Activated CD4-positive, alpha-beta T cell treated with anti-CD3 and anti-CD28 coated beads, Interleukin-2, Interleukin-6, amounts not matched to agents 100 ng/mL and 50 ng/mL, durations not matched to agents 16 hours and 8 hours (primary cell): ENCODE results near the gene RIMS3.
"Not testable (repeated sequence)": the region's sequence is repeated elsewhere in the genome, so short reads cannot be mapped to it uniquely, and the experiment has no call there.

Experiments used
- DNase-seq: peaks from one replicate; pipeline ENCODE4 v3.0.0-alpha.2; 2020

The RIMS3 gene

DNA sequence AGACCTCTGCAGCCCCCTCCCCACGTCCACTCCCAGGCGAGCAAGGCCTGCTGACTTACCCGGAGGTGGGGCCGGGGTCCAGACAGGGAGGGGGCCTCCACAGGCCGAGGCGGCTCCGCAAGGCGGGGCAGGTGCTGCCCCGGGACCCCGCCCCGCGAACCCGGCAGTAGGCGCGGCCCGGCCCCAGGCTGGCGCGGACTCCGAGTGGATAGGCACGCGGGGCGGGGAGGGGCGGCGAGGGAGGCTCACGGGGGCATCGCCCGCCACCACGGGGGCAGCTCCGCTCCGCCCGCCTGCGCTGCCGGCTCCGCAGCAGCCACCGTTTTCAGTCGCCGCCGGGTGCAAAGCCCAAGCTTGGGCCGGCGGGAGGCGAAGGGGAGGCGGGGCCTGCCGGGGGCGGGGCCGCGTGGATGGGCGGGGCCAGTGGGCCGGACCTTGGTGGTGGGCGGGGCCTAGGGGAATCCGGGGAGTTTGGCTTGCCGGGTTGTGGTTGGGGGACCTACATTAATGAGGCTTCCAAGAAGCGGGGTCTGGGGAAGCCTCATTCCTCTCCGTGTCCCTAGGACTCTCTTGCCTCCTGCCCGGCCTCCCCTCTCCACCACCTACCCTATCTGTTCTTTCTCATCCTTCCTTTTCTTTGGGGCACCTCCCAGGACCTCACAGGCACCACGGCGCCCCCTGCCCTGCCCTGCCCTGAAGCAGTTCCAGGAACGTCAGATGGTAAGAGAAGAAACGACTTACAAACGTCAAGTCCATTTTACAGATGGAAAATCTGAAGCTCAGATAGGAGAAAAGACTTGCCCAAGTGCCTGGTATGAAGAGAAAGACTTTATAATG lies at the start of gene RIMS3:
Gene RIMS3 (minus strand): TSS at position 348 of the 837 bp plus-strand sequence. CDS start 23,757 bp downstream, outside the sequence.
- DNase-seq, result peak; percentile 88

DNA sequence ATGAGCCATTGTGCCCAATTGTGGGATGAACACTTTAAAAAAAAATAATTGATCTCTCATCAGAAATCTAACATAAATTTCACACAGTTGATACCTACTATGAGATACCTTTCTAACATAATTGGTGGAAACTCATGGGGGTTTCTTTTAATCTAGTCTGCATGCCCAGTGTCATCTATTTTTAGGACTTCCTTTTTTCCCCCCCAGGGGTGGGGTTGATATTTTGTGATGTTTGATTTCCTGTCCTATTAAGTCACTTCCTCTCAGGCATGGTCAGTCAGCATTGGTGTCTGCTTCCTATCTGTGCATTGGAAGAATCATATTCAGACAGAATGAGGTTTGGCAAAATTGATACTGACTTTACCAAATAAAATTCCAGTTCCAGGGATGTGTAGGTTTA lies 47.5 kb upstream of the RIMS3 start:
- DNase-seq, result peak; percentile 39

DNA sequence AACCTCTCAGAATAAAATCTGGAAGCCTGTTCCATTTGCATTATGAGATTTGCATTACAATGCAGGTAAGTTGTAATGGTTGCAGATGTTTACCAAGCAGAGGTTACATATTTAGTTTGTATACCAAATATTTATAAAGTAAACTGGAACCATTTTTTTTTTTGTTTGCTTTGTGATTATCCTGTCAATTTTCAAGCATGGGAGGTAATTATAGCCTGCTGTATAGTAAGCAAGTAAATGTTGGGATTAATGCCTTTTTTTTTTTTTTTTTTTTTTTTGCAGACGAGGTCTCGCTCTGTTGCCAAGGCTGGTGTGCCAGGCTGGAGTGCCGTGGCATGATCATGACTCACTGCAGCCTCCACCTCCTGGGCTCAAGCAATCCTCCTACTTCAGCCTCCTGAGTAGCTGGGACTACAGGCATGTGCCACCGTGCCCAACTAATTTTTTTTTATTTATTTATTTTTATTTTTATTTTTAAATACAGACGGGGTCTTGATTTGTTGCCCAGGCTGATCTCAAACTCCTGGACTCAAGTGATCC lies 47.0 kb upstream of the RIMS3 start:
- no peak for DNase-seq

DNA sequence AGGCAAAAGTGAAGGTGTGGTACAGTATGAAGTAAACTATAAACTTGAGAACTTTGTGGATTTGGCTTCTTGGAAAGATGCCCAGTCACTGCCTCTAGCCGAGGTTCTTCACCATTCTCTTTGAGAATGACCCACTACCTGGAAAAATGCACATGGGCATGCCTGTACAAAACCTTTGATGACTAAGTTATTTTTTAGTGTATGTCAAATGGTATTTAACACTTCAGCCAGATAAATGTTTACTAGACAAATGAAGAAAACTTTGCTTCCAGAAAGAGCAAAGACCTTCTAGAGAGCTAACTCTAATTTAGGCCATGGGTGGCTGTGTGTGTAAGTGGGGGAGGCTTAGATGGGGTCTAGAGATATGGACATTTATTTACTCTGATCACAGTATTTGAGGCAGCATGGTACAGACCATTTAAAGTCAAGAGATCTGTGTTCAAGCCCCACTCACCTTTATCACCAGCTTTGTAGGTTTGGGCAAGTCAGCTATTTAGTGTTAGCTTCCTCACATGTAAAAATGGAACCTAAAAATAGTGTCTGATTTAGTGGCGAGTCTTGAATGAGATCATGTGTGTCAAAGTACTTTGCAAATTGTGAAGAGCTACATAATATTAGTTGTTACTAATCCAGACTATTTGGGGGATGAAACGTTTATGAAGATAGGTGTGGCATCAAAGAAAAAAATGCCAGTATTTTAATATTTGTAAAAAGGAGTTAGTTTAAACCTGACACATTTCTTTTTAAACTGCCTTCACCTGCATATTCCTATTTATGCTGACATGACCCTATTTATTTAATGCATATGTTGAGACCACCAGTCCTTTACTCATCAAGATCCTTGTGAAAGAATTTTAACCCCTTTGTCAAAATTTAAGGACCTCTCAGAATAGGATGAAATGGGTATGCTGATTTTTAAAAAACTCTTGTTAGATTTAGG lies 46.3 kb upstream of the RIMS3 start:
- DNase-seq, result no peak

DNA sequence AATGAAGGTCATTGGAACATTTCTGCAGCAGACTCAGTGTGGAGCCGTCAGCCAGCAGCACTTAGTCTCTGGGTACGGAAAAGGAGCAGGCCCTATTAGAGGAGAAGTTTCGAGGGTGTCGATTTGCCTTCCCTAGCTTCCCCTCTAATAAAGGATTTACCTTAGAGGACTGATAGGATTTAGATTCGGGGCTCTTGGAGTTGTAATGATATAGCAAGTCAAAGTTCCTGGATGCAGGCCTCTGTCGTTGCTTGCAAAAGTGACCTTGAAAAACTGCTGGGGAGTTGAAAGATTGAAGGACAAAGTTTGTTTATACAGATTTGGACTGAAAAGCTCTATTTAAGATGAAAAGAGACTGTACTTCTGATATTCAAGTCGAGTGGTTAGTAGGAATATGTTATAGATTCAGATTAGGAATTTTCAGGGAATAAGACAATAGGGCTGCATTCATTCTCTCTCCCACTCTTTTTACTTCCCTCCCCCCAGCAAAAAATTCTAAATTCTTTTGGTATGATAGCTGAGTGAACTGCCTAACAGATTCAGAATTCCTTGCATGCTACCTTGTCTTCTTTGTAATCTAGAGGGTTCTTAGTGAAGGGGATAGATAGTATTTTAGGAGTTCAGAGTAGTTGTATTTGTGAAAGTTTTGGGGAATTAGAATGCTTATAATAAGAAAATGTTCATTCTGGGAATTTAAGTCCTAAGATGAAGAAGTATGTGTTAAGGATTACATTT lies 45.3 kb upstream of the RIMS3 start:
- no peak for DNase-seq

DNA sequence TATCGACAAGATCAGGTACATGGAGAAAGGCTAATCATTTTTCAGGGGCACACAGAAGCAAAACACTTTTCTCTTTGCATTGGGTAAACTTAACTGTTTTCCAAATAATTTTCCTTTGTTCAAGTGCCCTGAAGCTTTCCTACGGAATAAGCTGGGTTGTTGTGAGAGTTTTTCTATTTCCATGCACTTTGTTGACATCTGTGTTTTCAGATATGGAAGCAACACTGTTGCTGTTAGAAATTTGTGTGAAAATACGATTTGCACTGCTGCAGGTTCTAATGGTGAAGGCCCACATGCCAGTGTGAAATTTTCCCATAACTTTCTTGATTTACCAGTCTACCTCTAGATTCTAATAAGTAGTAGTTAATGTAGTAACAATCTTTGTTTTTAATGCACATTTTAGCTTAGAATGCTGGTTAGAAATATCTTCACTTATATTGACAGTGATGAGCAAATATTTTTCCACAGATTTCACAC lies 44.4 kb upstream of the RIMS3 start:
- no peak for DNase-seq

DNA sequence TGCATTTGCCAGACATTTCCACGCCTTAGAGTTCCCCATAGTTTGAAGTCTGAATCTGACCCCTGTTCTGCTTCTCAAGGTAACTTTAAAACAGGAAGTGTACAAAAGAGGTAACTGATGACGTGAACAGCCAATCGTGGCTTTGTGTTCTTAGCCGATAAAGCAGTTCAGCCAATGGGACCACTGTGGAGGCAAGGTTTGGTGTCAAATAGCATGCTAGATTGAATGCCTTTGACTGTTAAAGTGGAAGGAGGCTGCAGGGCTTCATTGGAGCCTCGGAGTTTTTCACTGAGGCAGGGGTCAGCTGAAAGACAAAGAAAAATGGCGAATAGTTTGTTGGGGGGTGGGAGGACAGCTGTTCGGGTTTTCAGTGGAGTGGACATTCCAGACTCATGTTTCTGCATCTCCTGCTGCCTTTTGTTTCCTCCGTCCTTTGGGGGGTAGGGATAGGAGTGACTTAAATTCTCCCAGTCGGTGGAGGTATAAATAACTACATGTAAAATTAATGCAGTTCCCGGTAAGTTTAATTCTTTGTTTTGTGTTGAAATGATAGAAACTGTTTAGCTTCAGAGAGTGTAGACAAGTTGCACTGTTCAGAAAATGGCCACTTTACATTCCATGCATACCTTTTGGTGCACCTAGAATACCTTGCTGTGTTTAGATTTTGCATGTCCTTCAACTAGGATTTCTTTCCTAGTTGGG lies 43.8 kb upstream of the RIMS3 start:
- DNase-seq, result peak; percentile 73

DNA sequence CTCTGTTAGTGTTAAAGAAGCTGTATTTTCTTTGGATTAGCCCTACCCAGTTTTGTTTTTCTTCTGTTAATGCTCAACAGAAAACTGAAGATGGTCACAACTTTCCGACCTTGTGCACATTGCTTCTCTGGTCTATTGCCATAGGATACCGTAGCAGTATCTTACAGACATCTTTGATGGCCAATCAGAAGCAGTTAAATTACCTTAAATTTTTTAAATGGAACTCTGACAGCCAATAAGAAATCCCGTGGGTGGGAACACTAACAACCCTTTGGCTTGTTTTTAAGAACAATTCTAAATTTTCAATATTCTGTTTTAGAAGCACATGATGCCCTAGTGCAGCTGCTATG lies 43.2 kb upstream of the RIMS3 start:
- no peak for DNase-seq

DNA sequence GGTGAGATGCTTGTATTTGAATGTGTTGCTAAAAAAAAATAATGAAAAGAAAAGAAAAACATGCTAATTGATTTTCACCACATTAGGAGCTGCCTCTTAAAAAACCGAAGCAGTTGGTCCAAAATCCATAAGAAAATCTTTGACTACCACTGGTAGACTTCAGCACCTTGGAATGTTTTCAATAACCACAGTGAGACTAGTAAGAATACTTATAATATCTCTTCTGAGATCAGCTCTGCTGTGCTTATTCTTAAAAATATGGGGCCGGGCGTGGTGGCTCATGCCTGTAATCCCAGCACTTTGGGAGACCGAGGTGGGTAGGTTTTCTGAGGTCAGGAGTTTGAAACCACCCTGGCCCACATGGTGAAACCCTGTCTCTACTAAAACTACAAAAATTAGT lies 41.1 kb upstream of the RIMS3 start:
- no peak for DNase-seq

DNA sequence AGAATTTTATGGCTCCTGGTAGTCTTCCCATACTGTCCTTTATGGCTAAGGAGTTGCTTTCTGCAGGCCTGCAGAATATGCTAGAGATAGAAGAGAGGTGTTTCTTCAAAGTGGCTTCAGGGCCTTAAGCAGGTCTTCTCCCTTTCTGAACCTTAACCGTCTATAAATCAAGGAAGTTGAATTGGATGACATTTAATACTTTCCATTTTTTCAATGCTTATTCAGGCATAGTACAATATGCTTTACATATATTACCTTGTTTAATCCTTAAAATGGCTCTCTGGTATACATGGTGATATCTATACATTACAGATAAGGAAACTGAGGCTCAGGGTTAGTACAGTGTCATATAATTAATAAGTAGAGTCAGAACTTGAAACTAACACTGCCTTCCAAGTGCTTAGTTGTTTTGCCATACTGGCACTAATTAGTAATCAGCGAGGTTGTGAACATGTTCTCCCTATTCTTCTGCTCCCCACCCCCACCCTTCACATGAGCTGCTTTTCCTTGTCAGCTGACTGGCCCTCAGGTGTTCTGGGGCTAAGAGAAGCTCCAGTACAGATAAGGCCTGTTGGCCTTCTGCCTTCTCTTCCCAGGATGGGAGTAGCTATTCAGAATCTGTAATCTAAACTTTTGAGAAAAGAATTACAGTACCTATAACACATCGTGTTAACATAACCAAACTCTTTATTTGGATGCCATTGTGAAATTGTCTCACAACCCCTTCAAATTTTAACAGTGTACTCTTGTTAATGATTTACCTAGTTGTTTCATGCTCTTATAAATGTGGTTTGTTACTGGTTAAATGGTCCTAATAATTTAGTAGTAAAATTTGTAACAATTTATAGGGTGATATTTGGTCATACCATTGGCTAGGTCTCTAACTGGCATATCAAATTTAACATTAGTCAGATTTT lies 39.6 kb upstream of the RIMS3 start:
- no peak for DNase-seq

DNA sequence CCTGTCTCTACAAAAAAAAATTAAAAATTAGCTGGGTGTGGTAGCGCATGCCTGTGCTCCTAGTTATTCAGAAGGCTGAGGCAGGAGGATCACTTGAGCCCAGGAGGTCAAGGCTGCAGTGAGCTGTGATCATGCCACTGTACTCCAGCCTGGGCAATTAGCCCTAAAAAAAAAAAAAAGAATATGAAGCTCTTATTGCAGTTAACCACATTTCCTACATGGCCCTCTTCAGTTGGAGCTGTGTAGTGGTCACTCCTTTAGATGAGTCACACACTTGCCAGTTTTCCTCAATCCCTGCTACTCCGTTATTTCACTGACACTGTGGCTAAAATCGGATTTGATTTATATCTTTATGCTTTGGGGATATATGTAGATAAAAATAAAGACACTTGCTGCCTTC lies 37.8 kb upstream of the RIMS3 start:
- DNase-seq, result no peak

DNA sequence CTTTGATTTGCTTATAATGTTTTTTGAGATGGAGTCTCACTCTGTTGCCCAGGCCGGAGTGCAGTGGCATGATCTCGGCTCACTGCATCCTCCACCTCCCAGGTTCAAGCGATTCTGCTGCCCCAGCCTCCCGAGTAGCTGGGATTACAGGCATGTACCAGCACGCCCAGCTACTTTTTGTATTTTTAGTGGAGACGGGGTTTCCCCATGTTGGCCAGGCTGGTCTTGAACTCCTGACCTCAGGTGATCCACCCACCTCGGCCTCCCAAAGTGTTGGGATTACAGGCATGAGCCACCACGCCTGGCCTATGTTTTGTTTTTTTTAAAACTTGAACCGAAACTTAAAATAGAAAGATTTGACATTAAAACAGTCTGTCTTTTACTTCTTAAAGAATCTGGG lies 37.3 kb upstream of the RIMS3 start:
- not testable (repeated sequence) for DNase-seq

DNA sequence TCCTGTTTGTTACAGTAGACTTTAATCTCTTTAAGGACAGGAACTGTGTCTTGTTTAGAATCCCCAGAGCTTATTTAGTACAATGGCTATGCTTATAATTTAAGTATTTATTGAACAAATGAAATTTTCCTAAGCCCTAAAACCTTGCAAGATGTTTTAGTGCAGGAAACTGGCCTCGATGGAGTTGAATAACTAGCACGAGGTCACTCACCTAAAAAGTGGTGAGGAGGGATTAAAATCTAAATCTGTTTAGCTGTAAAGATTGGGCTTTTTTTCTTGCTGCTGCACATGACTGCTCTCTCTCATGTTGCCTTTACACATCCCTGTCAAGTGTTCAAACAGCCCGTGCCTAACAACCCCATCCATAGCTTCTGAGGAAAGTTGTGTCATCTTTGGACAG lies 36.2 kb upstream of the RIMS3 start:
- DNase-seq, result no peak

DNA sequence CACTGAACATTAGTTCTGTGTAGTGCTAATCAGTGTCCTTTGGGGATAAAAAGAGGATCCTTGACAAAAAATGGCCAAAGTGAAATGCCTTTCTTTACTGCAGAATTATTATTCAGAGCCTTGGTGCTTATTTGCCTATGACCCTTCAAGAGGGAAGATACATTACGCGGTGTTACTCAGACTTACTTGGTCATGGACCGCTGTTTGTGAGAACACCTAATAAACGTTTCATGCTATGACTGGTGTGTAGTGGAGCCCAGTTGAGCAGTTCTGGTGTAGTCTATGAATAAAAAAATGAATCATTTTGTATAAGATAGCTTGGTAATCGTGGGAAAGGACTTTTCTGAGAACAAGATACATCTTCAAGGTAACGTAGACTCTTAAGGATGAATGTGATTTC lies 34.3 kb upstream of the RIMS3 start:
- DNase-seq, result peak; percentile 54

DNA sequence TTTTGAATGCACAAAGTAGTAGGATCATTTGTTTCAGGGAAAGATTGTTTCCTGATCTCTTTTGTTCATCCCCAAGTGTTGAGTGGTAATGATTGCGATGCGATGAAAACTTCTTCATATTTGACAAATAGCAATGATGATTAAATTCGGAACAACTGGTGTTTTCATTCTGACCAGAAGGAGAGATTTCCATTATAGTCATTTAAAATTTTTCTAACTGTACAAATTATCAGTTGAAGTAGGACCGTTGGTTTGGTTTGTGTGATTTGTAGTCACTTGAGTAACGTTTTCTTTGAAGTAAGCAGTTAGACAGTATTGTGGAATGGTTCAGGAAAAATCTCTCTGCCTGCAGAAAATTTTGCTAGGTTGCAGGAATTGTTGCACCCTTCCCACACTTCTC lies 32.0 kb upstream of the RIMS3 start:
- no peak for DNase-seq

DNA sequence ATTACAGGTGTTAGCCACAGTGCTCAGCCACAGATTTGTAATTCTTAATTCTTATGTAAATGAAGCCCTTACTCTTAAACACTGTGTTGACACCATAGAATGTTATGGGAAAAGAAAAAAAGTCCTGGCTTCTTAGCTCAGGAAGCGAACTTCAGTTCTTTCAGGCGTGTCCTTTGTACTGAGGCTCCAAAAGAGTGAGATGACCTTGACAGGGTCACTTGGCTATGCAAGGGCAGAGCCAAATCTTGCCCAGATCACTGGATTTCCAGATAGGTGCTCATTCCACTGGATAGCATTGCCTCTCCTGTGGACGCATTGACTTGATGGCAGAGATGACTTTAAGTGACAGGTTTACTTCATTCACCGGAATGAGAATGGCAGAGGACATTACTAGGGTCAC lies 30.8 kb upstream of the RIMS3 start:
- DNase-seq, result no peak

DNA sequence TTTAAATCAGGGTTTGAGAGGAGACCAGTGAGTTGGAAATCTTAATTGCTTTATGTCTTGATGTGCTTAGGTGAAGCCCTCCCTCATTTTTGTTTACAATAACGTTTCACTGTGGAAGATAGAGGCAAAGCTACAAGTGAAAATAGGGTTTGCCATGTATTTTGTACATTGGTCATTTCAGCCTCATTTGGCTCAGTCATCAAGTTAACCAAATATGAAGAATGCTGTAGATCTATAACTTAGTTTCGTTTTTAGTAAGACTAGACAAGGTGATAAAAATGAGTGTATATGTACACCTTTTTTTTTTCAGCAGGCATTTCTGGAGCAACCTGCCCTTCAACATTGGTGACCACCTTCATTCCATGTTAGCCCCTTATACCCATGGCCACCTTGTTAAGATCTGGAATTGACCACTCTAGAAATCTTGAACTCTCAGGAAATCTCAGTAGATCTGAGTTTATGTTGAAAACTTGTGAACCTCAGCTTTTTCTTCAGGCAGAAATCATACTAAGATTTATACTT lies 28.9 kb upstream of the RIMS3 start:
- DNase-seq, result peak; percentile 64

DNA sequence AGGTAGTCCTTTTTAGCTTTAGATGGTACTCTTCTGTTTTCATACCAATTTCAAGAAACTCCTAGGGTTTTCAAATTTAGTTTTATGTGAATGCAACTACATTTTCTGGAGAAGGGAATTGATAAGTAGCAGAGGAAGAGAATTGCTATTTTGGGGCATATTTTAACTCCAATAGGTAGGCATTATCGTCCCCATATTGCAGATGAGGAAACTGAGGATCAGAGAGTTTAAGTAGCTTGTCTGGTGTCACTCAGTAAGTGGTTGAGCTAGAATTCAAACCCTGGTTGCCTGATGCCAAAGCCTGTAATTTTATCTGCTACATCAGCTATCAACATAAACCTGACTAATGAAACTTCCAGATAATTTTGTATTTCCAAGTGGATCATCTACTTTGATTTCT lies 27.9 kb upstream of the RIMS3 start:
- DNase-seq, result no peak

DNA sequence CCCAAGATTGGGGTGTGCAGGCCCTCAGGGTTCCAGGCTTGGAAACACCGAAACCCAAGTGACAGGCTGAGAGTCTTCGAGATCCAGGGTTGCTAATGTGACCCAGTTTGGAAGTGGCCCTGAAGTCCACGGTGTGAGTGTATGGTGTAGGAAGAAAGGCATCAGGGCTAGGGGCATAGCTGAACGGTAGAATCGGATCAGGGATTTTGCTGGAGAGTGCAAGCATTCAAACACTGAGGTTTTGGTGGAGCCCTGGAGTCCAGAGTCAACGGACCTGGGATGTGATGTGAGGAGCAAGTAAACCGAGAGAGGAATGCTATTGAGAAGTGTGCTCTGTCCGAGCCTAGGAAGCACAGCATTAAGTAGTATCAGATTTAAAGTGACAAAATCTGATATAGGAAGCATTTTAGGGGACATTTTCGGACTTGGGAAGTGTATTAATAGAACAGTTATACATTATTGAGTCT lies 27.0 kb upstream of the RIMS3 start:
- DNase-seq, result no peak

DNA sequence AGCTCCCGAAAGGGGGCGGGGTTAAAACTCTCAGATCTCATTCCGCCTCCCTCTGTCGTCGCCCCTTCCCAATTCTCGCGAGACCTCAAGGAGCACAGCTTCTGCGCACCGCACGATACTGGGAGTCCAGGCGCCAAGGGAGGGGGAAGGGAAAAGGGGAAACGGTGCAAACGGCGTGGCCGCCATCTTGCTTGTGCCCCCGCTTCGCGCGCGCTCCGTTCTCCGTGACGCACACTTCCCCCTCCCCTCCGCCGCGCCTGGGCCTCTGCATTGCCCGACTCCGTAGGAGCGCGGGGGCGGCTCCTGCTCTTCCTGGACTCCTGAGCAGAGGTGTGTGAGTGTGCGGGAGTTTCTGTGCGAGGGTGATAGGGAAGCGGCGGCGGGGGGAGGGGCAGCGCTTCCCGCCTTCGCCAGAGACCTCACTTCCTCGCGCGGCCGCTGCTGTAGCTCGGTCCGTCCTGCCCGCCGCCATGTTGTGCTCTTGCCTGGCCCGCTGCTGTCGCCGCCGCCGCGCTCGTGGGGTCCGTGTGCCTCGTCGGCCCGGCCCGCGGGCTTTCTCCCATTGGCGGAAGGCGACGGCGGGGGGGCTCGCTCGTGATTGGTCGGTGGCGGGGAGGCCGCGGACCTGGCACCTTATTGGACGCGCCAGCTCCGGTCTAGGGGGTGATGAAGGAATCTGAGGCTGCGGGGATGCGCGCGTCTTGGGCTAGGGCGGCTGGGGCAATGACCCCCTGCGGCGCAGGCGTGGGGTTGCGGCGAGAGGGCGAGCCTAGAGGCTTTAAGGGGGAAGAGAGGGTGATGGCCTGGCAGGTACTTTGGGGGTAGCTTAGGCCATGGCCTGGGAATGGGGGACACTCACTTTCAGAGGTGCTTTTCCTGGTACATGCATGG lies 26.3 kb upstream of the RIMS3 start, which contains the start of gene NFYC:
Gene NFYC (plus strand): TSS at position 167 of the 891 bp plus-strand sequence. CDS start 47,140 bp downstream, outside the sequence.
- DNase-seq, result peak; percentile 99
